GM23248 (cell line): ENCODE measurements around the gene RBMS1.

Source experiments
- EZH2 ChIP-seq: fragments of 200-600 bp; sonication (generic); IDR thresholded peaks from 2 replicates; pipeline ENCODE4 v1.6.1; 2018; ENCODE audit warnings: antibody characterized with exemption, mild to moderate bottlenecking; ENCODE audit not compliant: insufficient read depth, poor library complexity, severe bottlenecking
- EZH2phosphoT487 ChIP-seq: fragments of 200-600 bp; sonication (generic); IDR thresholded peaks from 2 replicates; pipeline ENCODE4 v1.6.1; 2018; ENCODE audit warnings: antibody characterized with exemption, moderate library complexity, mild to moderate bottlenecking, low read depth; ENCODE audit not compliant: insufficient read depth

GRCh38 chr2:160264308-160264707 is 229.3 kb downstream of the RBMS1 start:
- TF ChIP-seq EZH2 (no peak), EZH2phosphoT487 (no peak)
